CD4-positive, alpha-beta T cell treated with Interferon gamma for 1 hour (primary cell): Measurements from ENCODE around the gene CRLF3.
"Not testable (repeated sequence)": the region's sequence is repeated elsewhere in the genome, so short reads cannot be mapped to it uniquely, and the experiment has no call there.

ENCODE experiments used
- DNase-seq: peaks from one replicate; pipeline ENCODE4 v3.0.0-alpha.2; 2020

CRLF3 gene

GRCh38 chr17:30814236-30814635 lies 10.3 kb downstream of the CRLF3 start:
- DNase-seq = not testable (repeated sequence)

- no peak for DNase-seq
Measured at GRCh38 chr17:30812218-30813177, 12.0 kb downstream of the CRLF3 start.

DNA sequence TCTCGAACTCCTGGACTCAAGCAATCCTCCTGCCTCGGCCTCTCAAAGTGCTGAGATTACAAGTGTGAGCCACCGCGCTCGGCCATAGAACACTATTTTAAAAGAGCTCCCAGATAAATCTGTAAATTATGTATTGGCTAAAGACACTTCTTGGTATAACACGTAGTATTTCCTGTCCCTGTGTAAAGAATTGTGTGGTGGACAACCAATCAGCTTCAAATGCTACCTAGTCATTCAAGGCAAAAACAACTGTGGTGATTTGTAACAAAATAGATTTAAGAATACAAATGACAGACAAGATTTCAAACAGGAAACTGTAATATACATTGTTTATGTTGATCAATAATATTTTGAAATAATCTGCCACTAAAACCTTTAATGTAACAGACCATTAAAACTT lies 14.6 kb downstream of the CRLF3 start:
- no peak for DNase-seq

DNA sequence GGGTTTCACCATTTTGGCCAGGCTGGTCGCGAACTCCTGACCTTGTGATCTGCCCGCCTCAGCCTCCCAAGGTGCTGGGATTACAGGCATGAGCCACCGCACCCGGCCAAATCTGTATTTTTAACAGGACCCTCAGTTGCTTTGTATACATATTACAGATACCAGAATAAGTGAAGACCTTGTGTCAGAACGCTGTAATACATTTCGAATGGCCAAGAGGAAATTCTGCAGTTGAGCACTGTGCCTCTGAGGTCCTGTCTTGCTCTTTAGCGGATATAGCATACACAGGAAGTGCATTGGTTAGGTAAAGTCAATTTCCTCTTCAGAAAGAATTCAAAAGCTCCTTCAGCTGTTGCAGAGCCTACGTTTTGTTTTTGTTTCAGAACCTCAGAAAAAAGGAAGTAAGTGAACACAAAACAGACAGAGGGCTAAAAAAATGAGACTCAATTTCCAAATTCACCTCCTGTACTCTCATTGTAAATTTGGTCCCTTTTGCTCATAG lies 15.7 kb downstream of the CRLF3 start:
- DNase-seq = peak; percentile 49

- no peak for DNase-seq
Measured at GRCh38 chr17:30807896-30808295, 16.6 kb downstream of the CRLF3 start.

- no peak for DNase-seq
Measured at GRCh38 chr17:30805944-30806456, 18.5 kb downstream of the CRLF3 start.

- no peak for DNase-seq
Measured at GRCh38 chr17:30801671-30802070, 22.8 kb downstream of the CRLF3 start.

DNA sequence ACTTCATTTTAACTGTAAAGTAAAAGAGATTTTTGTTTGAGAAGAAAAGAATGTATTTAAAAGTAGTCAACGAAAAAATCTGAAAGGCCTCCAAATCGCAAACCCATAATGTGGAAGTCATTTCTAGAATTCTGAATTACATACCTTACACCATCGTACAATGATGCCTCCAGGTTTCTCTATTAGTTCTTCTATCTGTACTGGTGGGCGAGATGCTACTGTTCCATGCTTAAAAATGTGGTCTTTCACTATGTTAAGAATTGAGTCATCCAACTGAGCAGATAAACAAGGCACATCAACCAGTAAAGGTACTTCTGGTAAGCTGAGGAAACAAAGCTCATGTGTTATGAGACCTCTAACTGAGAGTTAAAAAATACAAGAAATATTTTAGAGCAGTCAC lies 28.5 kb downstream of the CRLF3 start:
- DNase-seq = no peak

- DNase-seq = no peak
Measured at GRCh38 chr17:30794372-30794771, 30.1 kb downstream of the CRLF3 start.

DNA sequence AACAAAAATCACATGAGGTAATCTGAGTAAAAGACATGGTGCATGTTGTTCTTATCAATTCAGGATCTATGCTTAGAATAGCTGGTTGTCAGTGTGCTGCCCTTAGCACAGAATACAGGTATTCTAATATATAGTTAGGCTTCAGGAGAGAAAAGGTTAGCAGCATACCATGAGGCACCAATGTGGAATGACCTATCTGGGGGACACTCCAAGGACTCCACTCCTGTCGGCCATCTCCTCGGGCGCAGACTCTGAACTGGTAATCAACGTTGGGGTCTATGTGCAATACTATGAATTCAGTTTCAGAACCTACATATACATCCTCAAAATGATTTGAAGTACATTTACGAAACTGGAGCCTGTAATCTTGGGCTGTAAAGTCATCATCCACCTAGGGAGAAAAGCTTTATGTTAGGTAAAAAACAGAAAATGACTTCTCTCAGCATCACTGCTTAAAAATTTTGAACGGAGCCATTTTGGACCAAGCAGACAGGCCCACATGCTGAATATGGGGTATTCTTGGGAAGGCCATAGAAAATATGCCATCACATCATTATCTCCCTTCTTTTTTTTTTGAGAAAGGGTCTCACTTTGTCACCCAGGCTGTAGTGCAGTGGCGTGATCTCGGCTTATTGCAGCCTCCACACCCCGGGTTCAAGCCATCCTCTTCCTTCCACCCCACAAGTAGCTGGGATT lies 31.1 kb downstream of the CRLF3 start:
- DNase-seq = no peak

- DNase-seq = no peak
Measured at GRCh38 chr17:30790279-30790678, 34.2 kb downstream of the CRLF3 start.

DNA sequence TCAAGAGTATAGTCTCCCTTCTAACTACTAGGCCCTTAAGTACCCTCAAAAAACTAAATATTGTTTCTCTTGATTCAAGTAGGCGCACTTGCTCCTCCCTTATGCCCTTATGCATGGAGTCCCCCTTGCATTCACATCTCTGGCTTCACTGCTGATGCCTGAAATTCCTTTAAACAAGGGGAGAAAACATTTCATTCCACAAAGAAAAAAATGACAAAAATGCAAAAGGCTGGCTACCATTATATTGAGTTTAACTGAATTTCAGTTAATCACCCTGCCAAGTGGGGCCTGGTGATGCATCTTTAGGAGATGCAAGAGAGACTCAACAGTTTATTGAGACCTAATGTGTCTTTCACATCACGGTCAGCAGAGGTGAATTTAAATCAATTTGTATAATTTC lies 35.6 kb downstream of the CRLF3 start:
- no peak for DNase-seq

- DNase-seq = no peak
Measured at GRCh38 chr17:30782206-30782605, 42.3 kb downstream of the CRLF3 start.

DNA sequence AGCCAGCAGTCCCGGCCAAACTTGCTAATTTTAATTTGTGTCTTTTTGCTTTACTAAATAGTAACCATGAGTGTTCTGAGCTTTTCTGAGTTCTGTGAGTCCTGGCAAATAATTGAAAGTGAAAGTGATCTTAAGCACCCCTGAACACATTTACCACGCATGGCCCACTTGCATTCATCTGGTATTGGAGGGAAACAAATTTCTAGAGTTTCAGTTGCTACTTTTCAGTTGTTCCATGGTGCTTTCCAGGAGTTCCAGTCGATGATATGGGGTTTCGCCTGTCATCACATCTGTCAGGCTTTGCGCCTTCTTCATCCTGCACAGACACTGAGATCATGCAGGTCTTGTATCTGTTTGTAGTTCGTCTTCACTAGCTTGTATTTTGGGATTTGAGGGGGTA lies 44.1 kb downstream of the CRLF3 start:
- no peak for DNase-seq

- DNase-seq = not testable (repeated sequence)
Measured at GRCh38 chr17:30768771-30769170, 55.7 kb downstream of the CRLF3 start.

DNA sequence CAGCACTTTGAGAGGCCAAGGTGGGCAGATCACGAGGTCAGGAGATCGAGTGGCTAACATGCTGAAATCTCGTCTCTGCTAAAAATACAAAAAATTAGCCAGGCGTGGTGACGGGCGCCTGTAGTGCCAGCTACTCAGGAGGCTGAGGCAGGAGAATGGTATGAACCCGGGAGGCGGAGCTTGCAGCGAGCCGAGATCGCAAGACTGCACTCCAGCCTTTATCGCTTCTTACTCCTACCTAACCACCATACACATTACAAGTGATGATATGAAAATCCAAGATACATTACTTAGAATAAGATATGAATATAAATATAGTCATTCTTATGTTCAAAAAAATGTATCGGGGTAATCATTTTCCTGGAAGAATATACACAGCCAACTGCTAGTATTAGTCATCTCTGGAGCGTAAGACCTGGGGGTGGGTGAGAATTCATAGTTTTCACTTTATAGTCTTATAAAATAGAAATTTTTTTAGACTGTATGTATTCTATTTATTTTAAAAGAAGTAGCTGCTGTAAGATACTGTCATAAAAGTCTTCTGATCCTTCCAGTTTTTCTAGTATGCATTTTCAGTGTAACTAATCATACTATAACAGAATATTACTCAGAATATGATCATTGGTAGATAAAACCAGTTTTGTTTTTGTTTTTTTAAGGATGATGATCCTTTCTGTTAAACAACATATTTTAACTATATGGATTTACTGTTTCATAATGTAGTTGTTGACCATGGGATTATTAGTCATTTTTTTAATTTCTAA lies 56.7 kb downstream of the CRLF3 start:
- not testable (repeated sequence) for DNase-seq

DNA sequence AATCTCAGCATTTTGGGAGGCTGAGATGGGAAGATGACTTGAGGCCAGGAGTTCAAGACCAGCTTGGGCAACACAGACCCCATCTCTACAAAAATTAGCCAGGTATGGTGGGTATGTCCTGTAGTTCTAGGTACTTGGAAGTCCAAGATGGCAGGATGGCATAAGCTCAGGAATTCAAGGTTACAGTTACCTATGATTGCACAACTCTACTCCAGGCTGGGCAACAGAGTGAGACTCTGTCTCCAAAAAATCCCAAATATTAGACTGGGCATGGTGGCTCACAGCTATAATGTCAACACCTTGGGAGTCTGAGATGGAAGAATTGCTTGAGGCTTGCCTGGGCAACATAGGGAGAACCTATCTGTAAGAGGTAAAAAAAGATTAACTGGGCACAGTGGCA lies 63.4 kb downstream of the CRLF3 start:
- DNase-seq = no peak

GRCh38 chr17:30753291-30753690 lies 71.2 kb downstream of the CRLF3 start:
- not testable (repeated sequence) for DNase-seq

- not testable (repeated sequence) for DNase-seq
Measured at GRCh38 chr17:30750982-30751381, 73.5 kb downstream of the CRLF3 start.

- DNase-seq = not testable (repeated sequence)
Measured at GRCh38 chr17:30747621-30748020, 76.9 kb downstream of the CRLF3 start.

- DNase-seq = not testable (repeated sequence)
Measured at GRCh38 chr17:30742669-30743068, 81.8 kb downstream of the CRLF3 start.

GRCh38 chr17:30736371-30736770 lies 88.1 kb downstream of the CRLF3 start:
- DNase-seq = not testable (repeated sequence)

DNA sequence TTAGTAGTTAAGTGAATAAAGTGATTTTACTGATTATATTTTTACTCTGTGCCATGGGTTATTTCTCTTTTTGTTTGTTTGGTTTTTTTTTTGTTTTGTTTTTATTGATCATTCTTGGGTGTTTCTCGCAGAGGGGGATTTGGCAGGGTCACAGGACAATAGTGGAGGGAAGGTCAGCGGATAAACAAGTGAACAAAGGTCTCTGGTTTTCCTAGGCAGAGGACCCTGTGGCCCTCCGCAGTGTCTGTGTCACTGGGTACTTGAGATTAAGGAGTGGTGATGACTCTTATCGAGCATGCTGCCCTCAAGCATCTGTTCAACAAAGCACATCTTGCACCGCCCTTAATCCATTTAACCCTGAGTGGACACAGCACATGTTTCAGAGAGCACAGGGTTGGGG lies 88.8 kb downstream of the CRLF3 start:
- DNase-seq = not testable (repeated sequence)
